Osteocyte (in vitro differentiated cells): ENCODE measurements around the gene PIP5K1B. TPM values are rescaled to one million over a fixed set of nuclear protein-coding genes. Genes with fewer than 3 reads are reported as not detected.

Experiments
- DNase-seq: peaks from one replicate; pipeline ENCODE4 v3.0.0; 2021; ENCODE audit warnings: mixed read lengths; ENCODE audit not compliant: unreplicated experiment; ENCODE audit errors: extremely low spot score
- H3K27ac Mint-ChIP-seq: one replicate; pipeline ENCODE4 v1.8.0; 2021; ENCODE audit warnings: mild to moderate bottlenecking, mixed read lengths; ENCODE audit not compliant: unreplicated experiment
- H3K27me3 Mint-ChIP-seq: one replicate; pipeline ENCODE4 v1.8.0; 2021; ENCODE audit warnings: mixed read lengths; ENCODE audit not compliant: unreplicated experiment
- H3K36me3 Mint-ChIP-seq: one replicate; pipeline ENCODE4 v1.8.0; 2021; ENCODE audit warnings: mixed read lengths; ENCODE audit not compliant: unreplicated experiment
- H3K4me1 Mint-ChIP-seq: one replicate; pipeline ENCODE4 v1.8.0; 2021; ENCODE audit warnings: mixed read lengths; ENCODE audit not compliant: unreplicated experiment
- H3K4me3 Mint-ChIP-seq: one replicate; pipeline ENCODE4 v1.8.0; 2021; ENCODE audit warnings: mild to moderate bottlenecking, moderate library complexity, mixed read lengths; ENCODE audit not compliant: unreplicated experiment
- H3K9me3 Mint-ChIP-seq: one replicate; pipeline ENCODE4 v1.8.0; 2021; ENCODE audit warnings: mixed read lengths; ENCODE audit not compliant: unreplicated experiment
- total RNA-seq: library from RNA; stranded (reverse); gene quantifications from 2 replicates; pipeline ENCODE4 v1.2.1, GENCODE V29; 2021
- TF ChIP-seq, protein P1 (sequence below): fragments of 200-600 bp; sonication (generic); IDR thresholded peaks from 2 replicates; pipeline ENCODE4 v1.5.0; 2021; ENCODE audit warnings: antibody characterized with exemption, mild to moderate bottlenecking, moderate library complexity

Gene PIP5K1B
- total RNA-seq, 1 donor from 2014 or later: not detected

- Mint-ChIP-seq H3K4me3 (no peak overlapping the region), H3K4me1 (no peaks in the 10 kb centered on the region), H3K9me3 (no peaks in the 10 kb centered on the region), H3K27ac (no peak overlapping the region), H3K36me3 (no peaks in the 10 kb centered on the region), H3K27me3 (no peaks in the 10 kb centered on the region)
- DNase-seq: no peak
- TF ChIP-seq, protein P1, sequence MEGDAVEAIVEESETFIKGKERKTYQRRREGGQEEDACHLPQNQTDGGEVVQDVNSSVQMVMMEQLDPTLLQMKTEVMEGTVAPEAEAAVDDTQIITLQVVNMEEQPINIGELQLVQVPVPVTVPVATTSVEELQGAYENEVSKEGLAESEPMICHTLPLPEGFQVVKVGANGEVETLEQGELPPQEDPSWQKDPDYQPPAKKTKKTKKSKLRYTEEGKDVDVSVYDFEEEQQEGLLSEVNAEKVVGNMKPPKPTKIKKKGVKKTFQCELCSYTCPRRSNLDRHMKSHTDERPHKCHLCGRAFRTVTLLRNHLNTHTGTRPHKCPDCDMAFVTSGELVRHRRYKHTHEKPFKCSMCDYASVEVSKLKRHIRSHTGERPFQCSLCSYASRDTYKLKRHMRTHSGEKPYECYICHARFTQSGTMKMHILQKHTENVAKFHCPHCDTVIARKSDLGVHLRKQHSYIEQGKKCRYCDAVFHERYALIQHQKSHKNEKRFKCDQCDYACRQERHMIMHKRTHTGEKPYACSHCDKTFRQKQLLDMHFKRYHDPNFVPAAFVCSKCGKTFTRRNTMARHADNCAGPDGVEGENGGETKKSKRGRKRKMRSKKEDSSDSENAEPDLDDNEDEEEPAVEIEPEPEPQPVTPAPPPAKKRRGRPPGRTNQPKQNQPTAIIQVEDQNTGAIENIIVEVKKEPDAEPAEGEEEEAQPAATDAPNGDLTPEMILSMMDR: no peak
These were observed 142.7 kb downstream of the PIP5K1B start for GRCh38 chr9:68847765-68848164.

GRCh38 chr9:68851657-68852056 lies 146.6 kb downstream of the PIP5K1B start:
- Mint-ChIP-seq H3K27me3 (no peaks in the 10 kb centered on the region), H3K27ac (no peak overlapping the region), H3K9me3 (no peaks in the 10 kb centered on the region), H3K4me1 (no peaks in the 10 kb centered on the region), H3K36me3 (no peaks in the 10 kb centered on the region), H3K4me3 (no peak overlapping the region)
- TF ChIP-seq, protein P1: no peak
- no peak for DNase-seq

GRCh38 chr9:68852941-68853340 lies 147.9 kb downstream of the PIP5K1B start:
- H3K27me3 Mint-ChIP-seq: no peaks in the 10 kb centered on the region
- TF ChIP-seq, protein P1: no peak
- no peaks in the 10 kb centered on the region for H3K36me3 Mint-ChIP-seq
- DNase-seq: no peak
- H3K4me3 Mint-ChIP-seq: no peak overlapping the region
- H3K4me1 Mint-ChIP-seq: no peaks in the 10 kb centered on the region
- no peak overlapping the region for H3K27ac Mint-ChIP-seq
- no peaks in the 10 kb centered on the region for H3K9me3 Mint-ChIP-seq

- no peaks in the 10 kb centered on the region for H3K36me3 Mint-ChIP-seq
- no peak overlapping the region for H3K4me3 Mint-ChIP-seq
- H3K27me3 Mint-ChIP-seq: peaks cover 4% of the 10 kb centered on the region
- no peak overlapping the region for H3K27ac Mint-ChIP-seq
- no peak for DNase-seq
- H3K9me3 Mint-ChIP-seq: no peaks in the 10 kb centered on the region
- no peaks in the 10 kb centered on the region for H3K4me1 Mint-ChIP-seq
- TF ChIP-seq, protein P1: no peak
These were observed 154.3 kb downstream of the PIP5K1B start for GRCh38 chr9:68859347-68859746.

GRCh38 chr9:68860419-68860818 lies 155.4 kb downstream of the PIP5K1B start:
- Mint-ChIP-seq H3K4me3 (no peak overlapping the region), H3K27ac (no peak overlapping the region), H3K4me1 (no peaks in the 10 kb centered on the region), H3K27me3 (peaks cover 4% of the 10 kb centered on the region), H3K36me3 (no peaks in the 10 kb centered on the region), H3K9me3 (no peaks in the 10 kb centered on the region)
- TF ChIP-seq, protein P1: no peak
- no peak for DNase-seq
